Gastrocnemius medialis (tissue), 4 donors: Measurements from ENCODE around the gene STPG4. TPM values are rescaled to one million over a fixed set of nuclear protein-coding genes. Genes with fewer than 3 reads are reported as not detected.

ENCODE experiments used
- ATAC-seq, 2 donors: fragments of 150-250 bp; one replicate each; pipeline ENCODE4 v1.9.1; 2016
- DNase-seq, 2 donors: peaks; one replicate each; pipeline ENCODE4 v3.0.0-alpha.2; 2019
- H3K27ac ChIP-seq, 4 donors: fragments of 200-600 bp; sonication (generic); 1 replicate in 1 of 4; 2 replicates in 3 of 4; pipeline ENCODE4 v1.5.1; 2016 to 2018; ENCODE audit warnings: mild to moderate bottlenecking in 2 of 4, moderate library complexity in 1 of 4
- H3K27me3 ChIP-seq, 3 donors: fragments of 200-600 bp; sonication (generic) in 2 of 3; 1 replicate in 1 of 3; 2 replicates in 2 of 3; pipeline versions ENCODE4 v1.5.1 to v1.6.0; 2016 to 2019; ENCODE audit warnings: mild to moderate bottlenecking in 1 of 3, moderate library complexity in 1 of 3
- H3K36me3 ChIP-seq, 2 donors: fragments of 200-600 bp; sonication (generic) in 1 of 2; one replicate each; pipeline ENCODE4 v1.5.1; 2017 to 2018
- H3K4me1 ChIP-seq, 2 donors: fragments of 200-600 bp; sonication (generic) in 1 of 2; one replicate each; pipeline ENCODE4 v1.5.1; 2016 to 2017; ENCODE audit warnings: mild to moderate bottlenecking in 2 of 2
- H3K4me3 ChIP-seq, 4 donors: fragments of 200-600 bp; sonication (generic) in 3 of 4; 1 replicate in 1 of 4; 2 replicates in 3 of 4; pipeline ENCODE4 v1.5.1; 2016 to 2019; ENCODE audit warnings: mild to moderate bottlenecking in 2 of 4
- H3K9me3 ChIP-seq, 3 donors: fragments of 200-600 bp; sonication (generic) in 2 of 3; 1 replicate in 1 of 3; 2 replicates in 2 of 3; pipeline ENCODE4 v1.5.1; 2016 to 2019
- POLR2A ChIP-seq, 2 donors: fragments of 450-650 bp; IDR thresholded peaks; one replicate each; pipeline ENCODE4 v1.6.1; 2017; ENCODE audit warnings: antibody characterized with exemption in 2 of 2, mild to moderate bottlenecking in 2 of 2, moderate library complexity in 2 of 2
- in situ Hi-C, 4 donors: fragments of 200-750 bp; cut with MboI; loops; one replicate each; pipeline versions ENCODE4 v1.15.0 to v1.8.0; 2017; ENCODE audit warnings: low sequenced_read_pairs in 4 of 4
- intact Hi-C: fragments of 100-400 bp; cut with DNase I; formaldehyde crosslinking; loops from one replicate; pipeline ENCODE4 v1.15.1; 2023; ENCODE audit warnings: low total_unique reads
- total RNA-seq, 4 donors: library from RNA; depleted of rRNA; stranded (reverse); fragments of >200 nt; gene quantifications; one replicate each; pipeline versions ENCODE4 v1.1.0 to v1.2.3, GENCODE V29; 2016
- TF ChIP-seq, protein P1 (sequence below), 5 experiments: fragments of 450-650 bp in 3 of 5; fragments of 200-600 bp in 2 of 5; sonication (generic) in 2 of 5; IDR thresholded peaks in 4 of 5; conservative IDR thresholded peaks in 1 of 5; 1 replicate in 4 of 5; 2 replicates in 1 of 5; pipeline ENCODE4 v1.5.1; 2016 to 2019; ENCODE audit warnings: antibody characterized with exemption in 5 of 5, mild to moderate bottlenecking in 3 of 5, moderate library complexity in 3 of 5

Gene STPG4
- total RNA-seq, 4 donors from 2014 or later = 0.33 TPM; not detected in 3

DNA sequence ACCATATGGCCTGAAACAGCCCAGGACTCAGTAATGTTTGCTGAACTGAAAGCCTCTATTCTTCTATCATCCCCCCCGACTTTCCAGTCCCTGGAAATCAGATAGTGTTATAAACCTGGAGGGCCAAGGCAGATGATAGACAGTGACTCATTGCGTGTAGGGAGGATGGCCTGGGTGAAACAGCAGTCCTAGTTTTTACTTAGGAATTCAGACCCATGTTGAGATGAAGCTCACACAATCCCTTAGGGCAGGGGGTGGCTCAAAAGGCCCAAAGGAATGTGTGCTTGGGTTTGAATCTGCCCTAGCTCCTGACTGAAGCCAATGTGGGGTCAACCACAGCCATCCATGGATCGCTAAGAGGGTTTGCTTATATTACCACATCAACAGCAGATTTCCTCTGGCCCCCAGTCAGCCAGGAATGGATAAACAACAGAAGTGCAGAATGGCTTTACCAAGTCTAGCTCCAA is 43.9 kb upstream of the STPG4 start:
- Histone ChIP-seq H3K4me3 (no peak overlapping the region), H3K4me1 (peaks cover 0 to 1% of the 10 kb centered on the region in 2 donors), H3K27ac (no peak overlapping the region), H3K36me3 (no peaks in the 10 kb centered on the region), H3K9me3 (no peaks in the 10 kb centered on the region), H3K27me3 (no peaks in the 10 kb centered on the region)
- TF ChIP-seq, protein P1, sequence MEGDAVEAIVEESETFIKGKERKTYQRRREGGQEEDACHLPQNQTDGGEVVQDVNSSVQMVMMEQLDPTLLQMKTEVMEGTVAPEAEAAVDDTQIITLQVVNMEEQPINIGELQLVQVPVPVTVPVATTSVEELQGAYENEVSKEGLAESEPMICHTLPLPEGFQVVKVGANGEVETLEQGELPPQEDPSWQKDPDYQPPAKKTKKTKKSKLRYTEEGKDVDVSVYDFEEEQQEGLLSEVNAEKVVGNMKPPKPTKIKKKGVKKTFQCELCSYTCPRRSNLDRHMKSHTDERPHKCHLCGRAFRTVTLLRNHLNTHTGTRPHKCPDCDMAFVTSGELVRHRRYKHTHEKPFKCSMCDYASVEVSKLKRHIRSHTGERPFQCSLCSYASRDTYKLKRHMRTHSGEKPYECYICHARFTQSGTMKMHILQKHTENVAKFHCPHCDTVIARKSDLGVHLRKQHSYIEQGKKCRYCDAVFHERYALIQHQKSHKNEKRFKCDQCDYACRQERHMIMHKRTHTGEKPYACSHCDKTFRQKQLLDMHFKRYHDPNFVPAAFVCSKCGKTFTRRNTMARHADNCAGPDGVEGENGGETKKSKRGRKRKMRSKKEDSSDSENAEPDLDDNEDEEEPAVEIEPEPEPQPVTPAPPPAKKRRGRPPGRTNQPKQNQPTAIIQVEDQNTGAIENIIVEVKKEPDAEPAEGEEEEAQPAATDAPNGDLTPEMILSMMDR (IDR thresholded peaks at IDR 0.05 in 4 of 5, conservative IDR thresholded peaks at IDR 0.05 in 1 of 5) = no peak
- no peak for TF ChIP-seq POLR2A (IDR thresholded peaks at IDR 0.05)
- ATAC-seq = no peak
- intact Hi-C loops (no loop called here), in situ Hi-C loops (no loop called here)
- no peak for DNase-seq

DNA sequence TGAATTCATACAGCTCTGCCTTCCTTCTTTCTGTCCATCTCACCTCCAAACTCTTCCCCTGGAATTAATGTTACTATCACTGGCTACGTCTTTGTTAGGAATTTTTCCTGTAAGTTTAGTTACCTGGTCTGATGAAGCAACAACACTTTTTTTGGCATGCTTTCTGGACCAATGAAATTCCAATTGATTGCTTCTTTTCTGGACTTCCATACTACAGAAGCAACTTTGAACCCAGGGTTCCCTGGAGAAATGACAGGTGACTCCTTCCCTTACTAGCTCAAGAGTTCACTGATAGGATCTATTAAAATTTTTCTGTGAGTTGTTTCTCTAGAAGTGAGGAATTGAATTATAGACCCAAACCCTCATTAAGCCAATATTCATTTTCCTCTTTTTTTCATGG is 41.4 kb upstream of the STPG4 start:
- intact Hi-C loops = no loop called here
- in situ Hi-C loops = no loop called here
- no peaks in the 10 kb centered on the region for H3K27me3 ChIP-seq

DNA sequence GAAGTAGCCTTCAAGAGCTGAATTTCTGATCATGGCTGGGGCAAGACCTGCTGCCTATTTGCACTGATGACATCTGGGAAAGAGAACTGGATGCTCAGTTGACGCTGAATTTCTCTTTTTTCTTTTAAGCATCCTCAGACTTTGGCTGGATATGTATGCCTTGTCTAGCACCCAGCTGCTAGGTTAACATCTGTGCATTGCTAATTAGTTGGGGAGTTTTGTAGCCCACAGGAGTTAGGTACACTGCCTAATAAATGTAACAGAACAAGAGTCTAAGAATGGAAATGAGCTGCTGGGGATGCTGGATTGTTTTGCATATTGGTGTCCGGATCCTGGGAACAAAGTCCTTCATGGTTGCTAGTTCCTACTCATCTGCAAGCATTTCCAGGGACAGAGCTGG is 40.9 kb upstream of the STPG4 start:
- H3K4me1 ChIP-seq = peaks cover 13 to 26% of the 10 kb centered on the region in 2 donors
- in situ Hi-C loops = no loop called here
- DNase-seq (no peak), ATAC-seq (no peak)
- H3K9me3 ChIP-seq = no peaks in the 10 kb centered on the region
- TF ChIP-seq, protein P1 (IDR thresholded peaks at IDR 0.05 in 4 of 5, conservative IDR thresholded peaks at IDR 0.05 in 1 of 5) = no peak
- no peak for TF ChIP-seq POLR2A (IDR thresholded peaks at IDR 0.05)
- H3K27ac ChIP-seq = no peak overlapping the region
- H3K27me3 ChIP-seq = no peaks in the 10 kb centered on the region
- H3K4me3 ChIP-seq = no peak overlapping the region
- intact Hi-C loops = no loop called here
- no peaks in the 10 kb centered on the region for H3K36me3 ChIP-seq

More for the DNA sequence above, 41.4 kb upstream of the STPG4 start:
- H3K4me3 ChIP-seq = no peak overlapping the region
- H3K36me3 ChIP-seq = no peaks in the 10 kb centered on the region
- no peaks in the 10 kb centered on the region for H3K9me3 ChIP-seq
- ATAC-seq (no peak), DNase-seq (no peak)
- H3K4me1 ChIP-seq = peaks cover 13 to 22% of the 10 kb centered on the region in 2 donors
- H3K27ac ChIP-seq = no peak overlapping the region
- TF ChIP-seq POLR2A (IDR thresholded peaks at IDR 0.05) = no peak
- TF ChIP-seq, protein P1 (IDR thresholded peaks at IDR 0.05 in 4 of 5, conservative IDR thresholded peaks at IDR 0.05 in 1 of 5) = no peak

DNA sequence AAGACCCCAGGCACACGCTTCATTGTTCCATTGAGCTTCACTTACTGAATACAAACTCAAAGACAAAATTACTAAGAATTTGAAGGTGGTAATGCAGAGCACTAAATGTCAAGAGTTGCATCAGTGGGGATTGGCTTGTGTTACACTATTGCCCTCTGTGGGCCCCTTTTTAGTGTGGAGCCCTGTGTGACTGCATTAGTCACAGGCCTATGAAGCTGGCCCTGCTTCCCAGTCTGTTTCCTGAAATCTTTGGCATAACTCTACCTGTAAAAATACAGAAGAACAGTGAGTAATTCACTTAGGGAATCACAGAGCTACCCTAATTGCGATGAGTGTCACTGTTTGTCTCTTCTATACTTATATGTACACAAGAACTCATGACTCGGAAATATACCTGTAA is 40.0 kb upstream of the STPG4 start:
- H3K36me3 ChIP-seq = no peaks in the 10 kb centered on the region
- peaks cover 13 to 26% of the 10 kb centered on the region in 2 donors for H3K4me1 ChIP-seq
- DNase-seq = no peak
- ATAC-seq = no peak
- in situ Hi-C loops (no loop called here), intact Hi-C loops (no loop called here)
- no peaks in the 10 kb centered on the region for H3K27me3 ChIP-seq
- no peak overlapping the region for H3K27ac ChIP-seq
- no peak overlapping the region for H3K4me3 ChIP-seq
- TF ChIP-seq POLR2A (IDR thresholded peaks at IDR 0.05) = no peak
- TF ChIP-seq, protein P1 (IDR thresholded peaks at IDR 0.05 in 4 of 5, conservative IDR thresholded peaks at IDR 0.05 in 1 of 5) = no peak
- H3K9me3 ChIP-seq = no peaks in the 10 kb centered on the region

DNA sequence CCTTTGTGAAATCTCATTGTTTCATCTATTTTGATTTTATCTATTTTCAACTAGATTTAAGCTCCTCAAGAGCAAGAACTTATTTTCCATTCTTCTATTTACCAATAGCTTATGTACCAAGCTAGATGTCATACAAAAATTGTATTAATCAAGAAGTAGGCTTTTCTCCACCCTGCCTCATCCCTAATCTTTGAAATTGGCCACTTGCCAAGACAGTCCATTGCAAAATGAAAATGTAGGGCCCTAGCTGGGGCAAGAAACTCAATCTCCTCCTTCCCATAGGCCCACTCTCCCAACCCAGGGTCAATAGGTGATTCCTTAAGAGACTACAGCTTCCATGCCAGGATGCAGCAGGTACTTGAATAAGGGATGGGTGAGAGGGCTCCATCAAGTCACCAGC is 39.3 kb upstream of the STPG4 start:
- H3K4me3 ChIP-seq = no peak overlapping the region
- H3K27me3 ChIP-seq = no peaks in the 10 kb centered on the region
- H3K36me3 ChIP-seq = no peaks in the 10 kb centered on the region
- in situ Hi-C loops = no loop called here
- H3K27ac ChIP-seq = no peak overlapping the region
- ATAC-seq (no peak), DNase-seq (no peak)
- no peak for TF ChIP-seq POLR2A (IDR thresholded peaks at IDR 0.05)
- TF ChIP-seq, protein P1 (IDR thresholded peaks at IDR 0.05 in 4 of 5, conservative IDR thresholded peaks at IDR 0.05 in 1 of 5) = no peak
- H3K4me1 ChIP-seq = peaks cover 13 to 26% of the 10 kb centered on the region in 2 donors
- intact Hi-C loops = no loop called here
- H3K9me3 ChIP-seq = no peaks in the 10 kb centered on the region
